HCT116 (cell line): ENCODE results near the gene DPPA4. TPM values are rescaled to one million over a fixed set of nuclear protein-coding genes. Genes with fewer than 3 reads are reported as not detected.

Source experiments
- ATAC-seq: fragments of 200-7000 bp; cut with Tn5 transposase; 2 replicates; pipeline ENCODE4 v1.9.1; 2020; ENCODE audit warnings: mild to moderate bottlenecking, moderate library complexity
- BruUV-seq: library from RNA; stranded (reverse); fragments of 400-500 nt; replicated peaks from 2 replicates; lab custom pipeline; 2021; lab: Mats Ljungman, UMichigan
- CTCF ChIA-PET: fragments of 300-600 bp; sonication (Branson Sonifier 250); formaldehyde crosslinking; loops from one replicate; lab custom pipeline; 2021; ENCODE audit warnings: antibody characterized with exemption; lab: Charles Lee
- POLR2A ChIA-PET: fragments of 300-600, 350-600 bp; sonication (Branson Sonifier 250); formaldehyde crosslinking; loops from one replicate; lab custom pipeline; 2021; ENCODE audit warnings: antibody characterized with exemption; lab: Charles Lee
- RAD21 ChIA-PET, 2 experiments: fragments of 300-600 bp; sonication (Branson Sonifier 250); formaldehyde crosslinking; loops; one replicate each; lab custom pipeline; 2023; ENCODE audit warnings: low total read pairs in 2 of 2; ENCODE audit not compliant: uncharacterized antibody in 2 of 2, unreplicated experiment in 2 of 2, low non-redundant PET in 1 of 2; lab: Charles Lee
- DNase-seq: peaks from one replicate; pipeline ENCODE4 v3.0.0-alpha.2; 2010; ENCODE audit warnings: low read depth, low spot score
- H2AFZ ChIP-seq: fragments of 200-600 bp; shearing (Covaris generic), sonication (generic); 2 replicates; pipeline ENCODE4 v1.6.1; 2017; ENCODE audit warnings: low read depth, mixed run types, mixed read lengths, antibody characterized with exemption, low read length; ENCODE audit not compliant: poor library complexity, severe bottlenecking
- H3K27ac ChIP-seq: 2 replicates; pipeline ENCODE4 v1.5.1; 2012; ENCODE audit warnings: low read depth, low read length
- H3K27me3 ChIP-seq: fragments of 200-600 bp; sonication (generic); 2 replicates; pipeline ENCODE4 v1.6.1; 2016; ENCODE audit warnings: mixed run types, low read length, mixed read lengths; ENCODE audit not compliant: insufficient read depth
- H3K36me3 ChIP-seq, 2 experiments: fragments of 200-500 bp in 1 of 2; fragments of 200-600 bp in 1 of 2; sonication (Bioruptor generic) in 1 of 2; sonication (generic) in 1 of 2; 2 replicates each; pipeline versions ENCODE4 v1.5.1 to v1.6.1; 2014 to 2016; ENCODE audit warnings: low read length in 2 of 2, inconsistent platforms in 1 of 2, mixed read lengths in 1 of 2, mixed run types in 1 of 2; ENCODE audit not compliant: insufficient read depth in 2 of 2, control insufficient read depth in 1 of 2
- H3K4me1 ChIP-seq, 2 experiments: fragments of 200-600 bp in 1 of 2; sonication (generic) in 1 of 2; 2 replicates each; pipeline versions ENCODE4 v1.5.1 to v1.6.1; 2012 to 2017; ENCODE audit warnings: low read length in 2 of 2, inconsistent platforms in 1 of 2, mild to moderate bottlenecking in 1 of 2, mixed read lengths in 1 of 2, mixed run types in 1 of 2, moderate library complexity in 1 of 2; ENCODE audit not compliant: insufficient read depth in 2 of 2, control insufficient read depth in 1 of 2
- H3K4me2 ChIP-seq: fragments of 200-600 bp; sonication (generic); 2 replicates; pipeline ENCODE4 v1.6.1; 2017; ENCODE audit warnings: mixed run types, low read length, mixed read lengths
- H3K4me3 ChIP-seq, 2 experiments: fragments of 200-600 bp in 1 of 2; sonication (generic) in 1 of 2; replicated peaks in 1 of 2; 2 replicates each; pipeline ENCODE4 v1.5.1; 2011 to 2016; ENCODE audit warnings: low read length in 2 of 2, control low read depth in 1 of 2, low read depth in 1 of 2, mild to moderate bottlenecking in 1 of 2, mixed read lengths in 1 of 2, mixed run types in 1 of 2
- H3K79me2 ChIP-seq: fragments of 200-600 bp; sonication (generic); 2 replicates; pipeline ENCODE4 v1.6.1; 2017; ENCODE audit warnings: mild to moderate bottlenecking, mixed run types, low read length, moderate library complexity, mixed read lengths; ENCODE audit not compliant: insufficient read depth
- H3K9ac ChIP-seq: fragments of 200-600 bp; sonication (generic); 2 replicates; pipeline ENCODE4 v1.6.1; 2016; ENCODE audit warnings: low read length, mixed read lengths
- H3K9me2 ChIP-seq: fragments of 200-600 bp; sonication (generic), shearing (Covaris generic); 2 replicates; pipeline ENCODE4 v1.6.1; 2017; ENCODE audit warnings: mixed run types, mild to moderate bottlenecking, moderate library complexity; ENCODE audit not compliant: insufficient read depth
- H3K9me3 ChIP-seq, 2 experiments: fragments of 200-500 bp in 1 of 2; fragments of 200-600 bp in 1 of 2; sonication (Bioruptor generic) in 1 of 2; sonication (generic) in 1 of 2; 2 replicates each; pipeline ENCODE4 v1.6.1; 2014 to 2017; ENCODE audit warnings: low read length in 2 of 2, mixed read lengths in 2 of 2, inconsistent platforms in 1 of 2, low read depth in 1 of 2, mild to moderate bottlenecking in 1 of 2, mixed run types in 1 of 2, moderate library complexity in 1 of 2; ENCODE audit not compliant: control insufficient read depth in 1 of 2, insufficient read depth in 1 of 2
- H4K20me1 ChIP-seq: fragments of 200-600 bp; sonication (generic), shearing (Covaris generic); 2 replicates; pipeline ENCODE4 v1.6.1; 2017; ENCODE audit warnings: mixed run types, mild to moderate bottlenecking, moderate library complexity; ENCODE audit not compliant: insufficient read depth
- ATF3 ChIP-seq: IDR thresholded peaks from 2 replicates; pipeline ENCODE4 v1.6.1; 2012
- CBX3 ChIP-seq: IDR thresholded peaks from 2 replicates; pipeline ENCODE4 v1.6.1; 2012; ENCODE audit warnings: low read depth
- CEBPB ChIP-seq: IDR thresholded peaks from 2 replicates; pipeline ENCODE4 v1.6.1; 2012; ENCODE audit warnings: low read depth
- ELF1 ChIP-seq: IDR thresholded peaks from 2 replicates; pipeline ENCODE4 v1.6.1; 2012; ENCODE audit warnings: low read depth, borderline replicate concordance
- EZH2 ChIP-seq: fragments of 200-600 bp; sonication (generic); IDR thresholded peaks from 2 replicates; pipeline ENCODE4 v1.6.1; 2017; ENCODE audit warnings: antibody characterized with exemption, mixed run types
- FOSL1 ChIP-seq: IDR thresholded peaks from 2 replicates; pipeline ENCODE4 v1.6.1; 2012; ENCODE audit warnings: low read depth
- POLR2A ChIP-seq: IDR thresholded peaks from 2 replicates; pipeline ENCODE4 v1.7.0; 2011; ENCODE audit warnings: borderline replicate concordance; ENCODE audit not compliant: insufficient read depth, insufficient read length; ENCODE audit errors: extremely low read depth
- RAD21 ChIP-seq: IDR thresholded peaks from 2 replicates; pipeline ENCODE4 v1.6.1; 2012; ENCODE audit warnings: low read depth, mild to moderate bottlenecking
- SIN3A ChIP-seq: IDR thresholded peaks from 2 replicates; pipeline ENCODE4 v1.6.1; 2012; ENCODE audit warnings: low read depth
- SP1 ChIP-seq: IDR thresholded peaks from 2 replicates; pipeline ENCODE4 v1.6.1; 2012; ENCODE audit warnings: low read depth
- SRF ChIP-seq: IDR thresholded peaks from 2 replicates; pipeline ENCODE4 v1.6.1; 2012; ENCODE audit warnings: low read depth
- TCF7L2 ChIP-seq: IDR thresholded peaks from 2 replicates; pipeline ENCODE4 v1.7.0; 2011; ENCODE audit warnings: borderline replicate concordance, inconsistent platforms; ENCODE audit not compliant: insufficient read depth, insufficient read length; ENCODE audit errors: extremely low read depth
- YY1 ChIP-seq: IDR thresholded peaks from 2 replicates; pipeline ENCODE4 v1.6.1; 2011; ENCODE audit warnings: low read length, low read depth, moderate library complexity, mild to moderate bottlenecking; ENCODE audit not compliant: insufficient replicate concordance; ENCODE audit errors: extremely low read depth
- ZNF274 ChIP-seq: fragments of 200-500 bp; sonication (Bioruptor generic); IDR thresholded peaks from 2 replicates; pipeline ENCODE4 v1.6.1; 2014; ENCODE audit warnings: mild to moderate bottlenecking, low read depth, low read length, inconsistent platforms
- intact Hi-C: fragments of 100-400 bp; cut with micrococcal nuclease; formaldehyde crosslinking; loops from 2 replicates; pipeline ENCODE4 v1.10.0; 2022
- total RNA-seq: library from RNA; stranded (reverse); gene quantifications from one replicate; pipeline ENCODE4 v1.2.1, GENCODE V29; 2021; ENCODE audit not compliant: unreplicated experiment

The DPPA4 gene
- total RNA-seq, 1 experiment from 2014 or later: 0.27 TPM

- H3K9me3 ChIP-seq: no peaks in the 10 kb centered on the region
- no TSS peak for BruUV-seq
- POLR2A ChIA-PET: no interaction called here
- H3K36me3 ChIP-seq: no peaks in the 10 kb centered on the region
- no peak overlapping the region for H3K27ac ChIP-seq
- no peaks in the 10 kb centered on the region; a peak in 1 of 4 replicates for H3K4me1 ChIP-seq
- H4K20me1 ChIP-seq: no peaks in the 10 kb centered on the region
- no peaks in the 10 kb centered on the region for H3K9me2 ChIP-seq
- RAD21 ChIA-PET: no interaction called here
- no peak overlapping the region for H2AFZ ChIP-seq
- H3K9ac ChIP-seq: no peak overlapping the region
- ATAC-seq: no peak
- H3K4me2 ChIP-seq: no peak overlapping the region
- DNase-seq: no peak
- no peaks in the 10 kb centered on the region for H3K79me2 ChIP-seq
- H3K4me3 ChIP-seq: no peak overlapping the region
- no peaks in the 10 kb centered on the region for H3K27me3 ChIP-seq
- intact Hi-C loops: loop anchor here (2.0 kb wide), 1 partner anchor 41 kb away; no protein-coding TSS in a partner anchor
- TF ChIP-seq RAD21 (no peak), EZH2 (no peak), POLR2A (no peak), CBX3 (no peak), ELF1 (no peak), SP1 (no peak), SRF (no peak), ATF3 (no peak), TCF7L2 (no peak), CEBPB (no peak), ZNF274 (no peak), YY1 (no peak), FOSL1 (no peak), SIN3A (no peak)
- CTCF ChIA-PET: no interaction called here
Observed at GRCh38 chr3:109325657-109326056, 11.7 kb downstream of the DPPA4 start.

GRCh38 chr3:109325109-109325508 lies 12.2 kb downstream of the DPPA4 start:
- H4K20me1 ChIP-seq: no peaks in the 10 kb centered on the region
- H3K79me2 ChIP-seq: no peaks in the 10 kb centered on the region
- H3K27ac ChIP-seq: no peak overlapping the region
- no peak for DNase-seq
- no peak for ATAC-seq
- intact Hi-C loops: no loop called here
- RAD21 ChIA-PET: no interaction called here
- H3K27me3 ChIP-seq: no peaks in the 10 kb centered on the region
- CTCF ChIA-PET: no interaction called here
- H3K9ac ChIP-seq: no peak overlapping the region
- no peaks in the 10 kb centered on the region for H3K9me3 ChIP-seq
- no peaks in the 10 kb centered on the region for H3K9me2 ChIP-seq
- no peak for TF ChIP-seq ZNF274
- no TSS peak for BruUV-seq
- no peaks in the 10 kb centered on the region for H3K4me1 ChIP-seq
- H3K4me2 ChIP-seq: no peak overlapping the region
- H2AFZ ChIP-seq: no peak overlapping the region
- POLR2A ChIA-PET: no interaction called here
- no peaks in the 10 kb centered on the region for H3K36me3 ChIP-seq
- no peak overlapping the region for H3K4me3 ChIP-seq
